SK-N-DZ (cell line): ENCODE measurements around the gene DKC1.
"Not testable (repeated sequence)": the region's sequence is repeated elsewhere in the genome, so short reads cannot be mapped to it uniquely, and the experiment has no call there.

ENCODE experiments used
- DNase-seq: peaks from one replicate; pipeline ENCODE4 v3.0.0-alpha.2; 2015; ENCODE audit warnings: low spot score
- small RNA-seq, 2 experiments: library from RNA; depleted of rRNA; stranded (forward); fragments of <200 nt; gene quantifications; one replicate each; pipeline ENCODE3, GENCODE V24; 2014

DKC1 gene

DNA sequence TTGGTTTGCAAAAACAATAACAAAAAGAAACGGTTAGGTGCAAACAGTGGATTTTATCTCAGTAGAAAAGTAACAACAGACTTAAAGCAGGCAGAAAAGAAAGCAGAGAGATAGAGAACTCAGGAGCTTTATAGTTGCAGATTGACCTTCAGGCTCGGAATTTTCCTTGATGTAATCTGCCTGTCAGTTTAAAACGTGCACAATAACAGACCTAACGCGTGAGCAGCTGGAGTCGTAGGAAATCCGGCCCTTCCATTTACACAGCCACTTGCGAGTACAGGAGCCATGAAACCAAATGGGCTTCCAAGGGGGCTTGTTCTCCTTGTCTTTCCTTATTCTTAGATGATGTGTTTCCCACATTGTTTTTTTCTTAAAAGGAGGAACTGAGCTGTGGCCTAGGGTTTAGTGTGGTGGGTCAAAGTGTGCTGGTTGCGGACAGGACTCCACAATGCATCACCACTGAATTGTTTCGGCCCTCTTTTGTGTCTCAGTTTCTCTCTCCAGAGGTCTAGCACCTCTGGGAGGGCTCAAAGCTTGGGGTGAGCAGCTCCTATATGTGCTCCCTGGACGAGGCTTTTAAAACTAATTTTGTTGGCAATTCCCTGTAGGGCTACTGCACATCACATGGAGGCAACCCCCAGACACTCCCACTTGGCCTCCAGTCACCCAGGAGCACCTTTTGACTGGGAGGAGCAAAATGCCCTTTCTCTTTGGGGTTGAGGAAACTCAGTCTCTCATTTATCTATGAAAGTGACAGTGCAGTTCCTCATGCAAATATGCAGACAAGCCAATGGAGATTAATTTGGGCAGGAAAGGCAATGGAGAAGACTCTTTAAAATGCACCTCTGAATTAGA lies 56.5 kb downstream of the DKC1 start:
- no peak for DNase-seq

DNA sequence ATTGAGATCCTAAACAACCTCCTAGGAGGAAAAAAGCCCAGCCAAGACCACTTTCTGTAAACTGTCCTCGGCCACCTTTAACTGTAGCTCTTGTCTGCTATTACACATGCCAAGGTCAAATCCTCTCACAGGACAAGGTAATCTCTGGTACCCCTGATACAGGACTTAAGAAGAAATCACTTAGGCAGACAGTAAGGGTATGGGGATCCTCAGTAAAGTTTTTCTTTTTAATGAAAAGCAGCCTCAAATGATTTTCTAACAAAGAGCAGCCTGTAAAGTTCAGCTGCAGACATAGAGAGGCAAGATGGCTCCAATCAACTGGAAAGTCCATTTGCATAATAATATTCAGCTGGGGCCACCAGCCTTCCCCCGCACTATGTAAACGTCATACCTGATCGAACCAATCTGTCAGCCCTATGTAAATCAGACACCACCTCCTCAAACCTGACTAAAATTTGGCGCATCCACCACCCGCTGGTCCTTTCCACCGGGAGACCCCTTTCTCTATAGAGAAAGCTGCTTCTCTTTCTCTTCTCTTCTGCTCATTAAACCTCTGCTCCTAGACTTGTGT lies 57.2 kb downstream of the DKC1 start:
- DNase-seq, result peak; percentile 20

DNA sequence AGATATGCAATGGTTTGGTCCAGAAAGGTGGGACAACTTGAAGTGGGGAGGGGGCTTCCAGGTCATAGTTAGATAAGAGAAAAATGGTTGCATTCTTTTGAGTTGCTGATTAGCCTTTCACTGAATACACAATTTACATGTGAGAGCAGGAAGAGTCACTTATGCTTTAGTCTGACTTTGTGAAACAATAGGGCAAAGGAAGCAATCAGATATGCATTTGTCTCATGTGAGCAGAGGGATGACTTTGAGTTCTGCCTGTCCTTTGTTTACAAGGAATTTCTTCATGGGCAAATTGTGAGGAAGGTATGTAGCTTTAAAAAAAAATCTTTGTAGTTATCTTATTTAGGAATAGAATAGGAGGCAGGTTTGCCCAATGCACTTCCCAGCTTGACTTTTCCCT lies 58.9 kb downstream of the DKC1 start:
- no peak for DNase-seq

DNA sequence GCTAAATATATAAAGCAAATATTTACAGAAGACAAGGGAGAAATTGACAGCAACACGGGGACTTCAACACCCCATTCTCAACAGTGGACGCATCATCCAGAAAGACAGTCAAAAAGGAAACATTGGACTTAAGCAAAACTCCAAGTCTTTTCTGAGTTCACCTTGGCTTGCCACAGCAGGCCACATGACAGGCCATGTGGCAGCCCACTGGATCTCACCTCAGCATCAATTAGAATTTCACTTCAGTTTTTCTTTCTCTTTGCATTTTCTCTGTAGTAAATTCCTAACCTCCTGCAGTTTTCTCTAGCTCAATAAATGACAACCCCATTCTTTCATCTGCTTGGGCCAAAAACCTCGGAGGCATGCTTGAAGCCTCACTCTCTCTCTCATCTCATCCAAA lies 59.4 kb downstream of the DKC1 start:
- no peak for DNase-seq

DNA sequence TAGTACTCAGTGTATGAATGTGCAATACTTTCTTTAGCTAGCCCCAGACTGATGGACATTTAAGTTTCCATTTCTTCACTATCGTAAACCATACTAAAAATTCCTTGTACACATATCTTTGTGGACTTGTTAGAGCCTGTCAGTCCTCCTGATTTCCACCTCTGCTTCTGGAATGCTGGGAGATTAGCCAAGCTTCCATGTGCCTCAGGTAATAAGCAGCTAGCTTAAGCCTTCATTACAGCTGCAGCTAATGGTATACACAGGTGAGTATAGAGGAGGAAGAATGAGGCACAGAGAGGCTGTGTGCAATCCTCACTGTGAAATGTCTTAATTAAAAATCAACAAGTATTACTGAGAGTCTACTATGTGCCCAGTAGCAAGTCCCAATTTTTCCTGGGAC lies 62.0 kb downstream of the DKC1 start:
- no peak for DNase-seq

DNA sequence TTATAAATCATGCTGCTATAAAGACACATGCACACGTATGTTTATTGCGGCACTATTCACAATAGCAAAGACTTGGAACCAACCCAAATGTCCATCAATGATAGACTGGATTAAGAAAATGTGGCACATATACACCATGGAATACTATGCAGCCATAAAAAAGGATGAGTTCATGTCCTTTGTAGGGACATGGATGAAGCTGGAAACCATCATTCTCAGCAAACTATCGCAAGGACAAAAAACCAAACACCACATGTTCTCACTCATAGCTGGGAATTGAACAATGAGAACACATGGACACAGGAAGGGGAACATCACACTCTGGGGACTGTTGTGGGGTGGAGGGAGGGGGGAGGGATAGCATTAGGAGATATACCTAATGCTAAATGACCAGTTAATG lies 62.9 kb downstream of the DKC1 start:
- not testable (repeated sequence) for DNase-seq

Small RNA genes within 50 kb of the gene (small RNA-seq; reads per million reads assigned to genes)
- gene SNORA36A, result 0 reads per million in 2 experiments
